ENCODE data around the gene EML4.
"Not testable (repeated sequence)": the region's sequence is repeated elsewhere in the genome, so short reads cannot be mapped to it uniquely, and the experiment has no call there.

Gene EML4

GRCh38 chr2:42173467-42173866 is 4.3 kb downstream of the EML4 start:
- not testable (repeated sequence) for DNase-seq

DNA sequence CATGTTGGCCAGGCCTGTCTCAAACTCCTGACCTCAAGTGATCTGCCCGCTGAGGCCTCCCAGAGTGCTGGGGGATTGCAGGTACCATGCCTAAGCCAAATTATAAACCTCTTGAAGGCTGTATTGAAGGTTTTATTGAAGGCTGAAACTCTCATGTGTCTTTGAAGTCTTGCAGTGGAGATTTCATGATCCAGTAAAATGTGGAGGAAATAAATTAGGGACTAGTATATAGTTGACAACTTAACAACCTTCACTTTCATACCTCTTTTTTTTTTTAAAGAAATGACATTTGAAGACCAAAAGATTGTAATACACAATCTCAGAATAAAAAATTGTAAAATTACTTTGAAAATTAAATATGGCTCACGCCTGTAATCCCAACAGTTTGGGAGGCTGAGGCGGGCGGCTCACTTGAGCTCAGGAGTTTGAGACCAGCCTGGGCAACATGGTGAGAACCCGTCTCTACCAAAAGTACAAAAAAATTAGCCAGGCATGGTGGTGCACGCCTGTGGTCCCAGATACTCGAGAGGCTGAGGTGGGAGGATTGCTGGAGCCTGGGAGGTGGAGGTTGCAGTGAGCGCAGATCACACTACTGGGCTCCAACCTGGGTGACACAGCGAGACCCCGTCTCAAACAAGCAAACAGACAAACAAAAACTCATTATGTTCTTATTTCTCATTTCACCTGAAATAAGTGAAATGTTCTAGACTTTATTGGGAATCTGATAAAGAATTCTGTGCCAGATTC is 8.0 kb downstream of the EML4 start:
- no peak for DNase-seq

DNA sequence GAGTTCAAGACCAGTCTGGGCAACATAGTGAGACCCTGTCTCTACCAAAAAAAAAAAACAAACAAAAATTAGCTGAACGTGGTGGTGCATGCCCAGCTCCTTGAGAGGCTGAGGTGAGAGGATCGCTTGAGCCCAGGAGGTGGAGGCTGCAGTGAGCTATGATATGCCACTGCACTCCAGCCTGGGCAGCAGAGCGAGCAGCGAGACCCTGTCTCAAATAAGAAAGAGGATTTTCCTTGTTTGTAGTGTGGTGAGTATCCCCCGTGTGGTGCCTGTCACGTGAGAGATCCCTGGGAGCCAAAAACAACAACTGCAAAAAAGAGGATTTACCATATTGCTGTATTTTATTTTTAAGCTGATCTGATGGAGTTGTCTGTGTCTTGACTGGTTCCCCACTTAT is 9.2 kb downstream of the EML4 start:
- DNase-seq: no peak

DNA sequence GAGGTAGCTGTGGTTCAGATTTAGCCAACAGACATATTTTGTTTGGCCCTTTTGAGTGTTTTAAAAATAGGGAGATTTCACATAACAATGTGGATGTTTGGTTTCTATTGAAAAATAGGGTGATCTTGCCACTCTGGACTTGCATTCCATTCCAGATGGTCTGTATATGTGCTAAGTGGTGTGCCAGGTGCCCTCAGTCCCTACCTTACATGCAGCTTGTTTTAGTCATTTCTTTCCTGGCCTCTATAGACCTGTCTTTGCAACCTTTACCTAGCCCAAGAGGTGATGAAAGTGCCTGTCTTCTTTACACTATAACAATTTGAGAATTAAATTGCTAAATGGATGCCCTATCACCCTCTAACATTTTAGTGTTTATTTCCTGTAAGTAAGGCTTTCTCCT is 11.1 kb downstream of the EML4 start:
- no peak for DNase-seq

DNA sequence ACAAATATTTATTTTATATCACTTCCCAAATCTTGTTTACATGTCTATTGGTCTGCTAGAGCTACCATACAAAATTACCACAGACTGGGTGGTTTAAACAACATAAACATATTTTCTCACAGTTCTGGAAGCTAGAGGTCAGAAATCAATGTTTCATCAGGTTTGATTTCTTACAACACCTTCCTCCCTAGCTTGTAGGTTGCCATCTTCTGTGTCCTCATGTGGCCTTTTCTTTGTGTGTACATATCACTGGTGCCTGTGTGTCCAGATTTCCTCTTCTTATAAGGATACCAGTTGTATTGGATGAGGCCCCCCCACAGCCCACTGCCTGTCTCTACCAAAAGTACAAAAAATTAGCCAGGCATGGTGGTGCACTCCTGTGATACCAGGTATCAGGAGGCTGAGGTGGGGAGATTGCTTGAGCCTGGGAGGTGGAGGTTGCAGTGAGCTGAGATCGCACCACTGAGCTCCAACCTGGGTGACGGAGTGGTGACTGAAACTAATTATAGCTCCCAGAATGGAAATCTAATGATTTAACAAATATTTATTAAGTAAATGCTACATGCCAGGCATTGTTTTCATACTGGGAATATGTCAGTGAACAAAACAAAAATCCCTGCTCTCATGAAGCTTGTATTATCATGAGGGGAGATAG is 13.6 kb downstream of the EML4 start:
- no peak for DNase-seq

- no peak for DNase-seq
Measured at GRCh38 chr2:42183775-42184174, 14.6 kb downstream of the EML4 start.

- no peak for DNase-seq
Measured at GRCh38 chr2:42184346-42184745, 15.2 kb downstream of the EML4 start.

GRCh38 chr2:42185220-42185921 is 16.2 kb downstream of the EML4 start:
- DNase-seq: no peak

GRCh38 chr2:42186366-42186765 is 17.2 kb downstream of the EML4 start:
- no peak for DNase-seq

- DNase-seq: no peak
Measured at GRCh38 chr2:42186945-42187632, 17.9 kb downstream of the EML4 start.

DNA sequence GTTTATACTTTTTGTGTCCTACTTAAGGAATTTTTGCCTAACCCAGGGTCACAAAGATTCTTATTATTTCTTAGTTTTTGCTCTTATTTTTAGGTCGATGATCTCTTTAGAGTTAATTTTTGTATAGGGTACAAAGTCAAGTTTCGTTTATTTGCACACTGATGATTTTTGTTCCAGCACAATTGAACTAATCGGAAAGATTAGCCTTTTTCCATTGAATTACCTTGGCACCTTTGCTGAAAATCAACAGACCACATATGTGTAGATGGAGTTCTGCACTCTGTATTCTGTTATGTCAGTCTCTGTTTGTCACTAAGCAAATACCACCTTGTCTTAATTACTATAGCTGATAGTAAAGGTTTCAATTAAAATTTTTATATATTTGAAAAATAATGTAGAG is 18.7 kb downstream of the EML4 start:
- DNase-seq: no peak

- DNase-seq: no peak
Measured at GRCh38 chr2:42189235-42189566, 20.0 kb downstream of the EML4 start.

DNA sequence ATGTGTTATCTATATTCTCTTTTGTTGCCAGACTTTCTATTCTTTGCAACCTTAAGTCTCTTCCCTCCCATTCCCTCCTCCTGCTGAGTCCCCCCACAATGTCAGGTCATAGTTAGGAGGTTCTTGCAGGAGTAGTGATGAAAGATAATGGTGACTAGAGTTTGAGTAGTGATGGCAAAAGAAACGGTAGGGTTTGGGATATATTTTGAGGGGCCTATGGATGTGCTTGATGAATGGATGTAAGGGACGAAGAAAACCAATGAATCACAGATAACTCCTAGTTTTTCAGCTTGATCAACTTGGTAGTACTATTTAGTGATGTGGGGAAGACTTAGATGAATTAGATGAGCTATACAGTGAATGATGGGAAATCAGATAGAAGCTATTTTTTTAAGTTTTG is 21.0 kb downstream of the EML4 start:
- DNase-seq: no peak

GRCh38 chr2:42191285-42192009 is 22.3 kb downstream of the EML4 start:
- DNase-seq: no peak

DNA sequence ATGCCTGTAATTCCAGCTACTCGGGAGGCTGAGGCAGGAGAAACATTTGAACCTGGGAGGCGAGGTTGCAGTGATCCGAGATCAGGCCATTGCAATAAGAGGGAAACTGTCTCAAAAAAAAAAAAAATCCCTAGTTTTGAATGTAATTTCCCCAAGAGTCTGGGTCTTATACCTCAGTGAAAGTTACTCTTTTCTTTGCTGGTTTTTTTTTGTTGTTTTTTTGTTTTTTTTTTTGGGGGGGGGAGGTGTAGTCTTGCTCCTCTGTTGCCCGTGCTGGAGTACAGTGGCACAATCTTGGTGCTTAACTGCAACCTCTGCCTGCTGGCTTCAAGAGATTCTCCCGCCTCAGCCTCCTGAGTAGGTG is 22.8 kb downstream of the EML4 start:
- no peak for DNase-seq

DNA sequence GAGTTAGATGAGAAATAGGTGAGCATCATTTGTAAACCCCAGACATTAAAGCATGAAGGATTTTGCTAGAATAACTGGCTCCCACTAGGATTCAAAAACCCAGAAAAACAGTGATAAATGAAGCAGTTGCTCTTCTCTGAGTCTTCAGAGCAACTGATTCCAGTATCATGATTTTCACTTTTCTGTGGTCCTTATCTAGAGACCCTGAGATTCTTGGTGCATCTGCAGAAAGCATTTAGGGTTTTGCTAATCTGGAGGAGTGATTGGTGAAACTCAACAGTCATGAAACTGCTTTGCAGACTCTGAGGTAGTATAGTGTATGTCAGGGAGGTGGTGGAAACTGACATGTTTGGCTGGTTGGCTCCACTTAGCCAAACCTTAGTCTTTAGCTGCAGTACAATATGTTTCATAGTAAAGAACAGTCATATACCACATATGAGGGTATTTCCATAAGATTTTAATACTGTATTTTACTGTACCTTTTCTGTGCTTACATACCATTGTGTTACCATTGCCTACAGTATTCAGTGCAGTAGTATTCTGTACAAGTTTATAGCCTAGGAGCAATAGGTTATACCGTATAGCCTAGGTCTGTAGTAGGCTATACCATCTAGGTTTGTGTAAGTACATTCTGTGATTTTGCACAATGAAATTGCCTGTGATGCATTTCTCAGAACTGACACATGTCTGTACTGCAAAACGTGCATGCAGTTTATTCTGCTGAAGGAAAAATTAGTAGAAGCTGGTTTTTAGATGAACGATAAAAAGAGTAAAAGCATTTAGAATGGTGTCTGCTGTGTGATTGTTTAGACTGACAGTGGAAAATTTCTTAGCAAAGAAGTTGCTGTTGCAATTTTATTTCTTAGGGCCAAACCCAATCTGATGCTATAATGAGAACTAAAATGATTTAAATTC is 23.8 kb downstream of the EML4 start:
- no peak for DNase-seq

GRCh38 chr2:42193722-42194187 is 24.6 kb downstream of the EML4 start:
- no peak for DNase-seq

DNA sequence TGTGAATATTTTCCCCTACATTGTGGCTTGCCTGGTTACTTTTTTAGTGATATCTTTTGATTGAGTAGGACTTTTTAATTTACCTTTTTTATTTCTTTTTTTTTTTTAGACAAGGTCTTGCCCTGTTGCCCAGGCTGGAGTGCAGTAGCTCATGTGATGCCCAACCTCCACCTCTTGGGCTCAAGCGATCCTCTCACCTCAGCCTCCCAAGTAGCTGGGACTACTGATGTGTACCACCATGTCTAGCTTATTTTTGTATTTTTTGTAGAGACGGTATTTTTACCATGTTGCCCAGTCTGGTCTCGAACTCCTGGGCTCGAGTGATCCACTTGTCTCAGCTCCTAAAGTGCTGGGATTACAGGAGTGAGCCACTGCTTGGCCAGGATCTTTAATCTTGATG is 25.3 kb downstream of the EML4 start:
- no peak for DNase-seq

DNA sequence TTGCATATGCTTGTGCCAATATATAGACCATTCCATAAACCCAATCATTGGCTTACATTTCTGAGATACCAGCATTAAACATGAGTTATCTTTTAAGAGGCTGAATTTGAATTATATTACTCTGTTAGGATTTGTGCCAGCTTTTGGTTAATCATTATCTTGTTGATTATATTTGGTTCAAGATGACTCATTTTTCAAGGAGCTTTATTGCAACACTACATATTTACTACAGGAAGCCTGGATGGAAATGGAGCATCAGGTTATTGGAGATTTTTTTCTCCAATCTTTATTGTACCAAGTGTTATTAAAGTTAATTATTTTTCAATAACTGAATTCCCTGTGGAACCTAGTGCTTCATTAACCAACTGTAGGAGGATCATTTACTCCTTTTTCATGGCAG is 26.4 kb downstream of the EML4 start:
- no peak for DNase-seq

DNA sequence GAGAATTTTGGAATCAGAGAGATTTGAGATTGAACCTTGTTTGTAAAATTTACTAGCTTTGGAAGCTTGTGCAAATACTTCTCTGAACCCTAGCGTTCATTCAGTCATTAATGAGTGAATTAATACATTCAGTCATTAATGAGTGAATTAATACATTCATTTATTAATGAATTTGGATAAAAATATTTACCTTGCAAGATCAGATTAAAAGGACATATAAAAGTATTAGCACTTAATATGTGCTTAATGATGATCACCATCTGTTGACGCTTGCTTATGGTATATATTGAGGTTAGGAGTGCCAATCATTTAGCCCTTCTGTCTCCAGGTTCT is 26.9 kb downstream of the EML4 start:
- no peak for DNase-seq

GRCh38 chr2:42196403-42197267 is 27.5 kb downstream of the EML4 start:
- DNase-seq: peak; percentile 28 to 34
